TTC549 (cell line): ENCODE measurements around the gene MANBA.

Experiments used
- FAIRE-seq: peaks from 2 replicates; lab custom pipeline; 2012; peaks lifted over from hg19 to GRCh38; lab: Jason Lieb, UNC

MANBA gene

GRCh38 chr4:102586644-102587021 lies 174.1 kb downstream of the MANBA start:
- FAIRE-seq: no peak

- FAIRE-seq: no peak
Measured at GRCh38 chr4:102586002-102586643, 174.6 kb downstream of the MANBA start.

- no peak for FAIRE-seq
Measured at GRCh38 chr4:102585329-102585728, 175.4 kb downstream of the MANBA start.

GRCh38 chr4:102584091-102584490 lies 176.7 kb downstream of the MANBA start:
- no peak for FAIRE-seq
